Trophoblast cell (in vitro differentiated cells and primary cell): Measurements from ENCODE around the gene GJD2.
A peak's percentile ranks its signal among the peaks of the same experiment; 100 is the strongest.

Experiments
- DNase-seq, 2 donors: peaks; one replicate each; pipeline ENCODE4 v3.0.0-alpha.2; 2016
- H2AFZ ChIP-seq: 2 replicates; pipeline ENCODE4 v1.6.1; 2013; ENCODE audit warnings: low read length, moderate library complexity, mild to moderate bottlenecking; ENCODE audit not compliant: insufficient read depth, poor library complexity
- H2AK5ac ChIP-seq: 2 replicates; pipeline ENCODE4 v1.6.1; 2013; ENCODE audit warnings: mild to moderate bottlenecking, low read length
- H2BK120ac ChIP-seq: 2 replicates; pipeline ENCODE4 v1.6.1; 2013; ENCODE audit warnings: low read length, mild to moderate bottlenecking, moderate library complexity; ENCODE audit not compliant: insufficient read depth, poor library complexity
- H2BK12ac ChIP-seq: 2 replicates; pipeline ENCODE4 v1.6.1; 2013; ENCODE audit warnings: mild to moderate bottlenecking, low read length, moderate library complexity
- H2BK5ac ChIP-seq: 2 replicates; pipeline ENCODE4 v1.6.1; 2013; ENCODE audit warnings: low read length, low read depth, moderate library complexity, mild to moderate bottlenecking; ENCODE audit not compliant: poor library complexity
- H3K14ac ChIP-seq: 2 replicates; pipeline ENCODE4 v1.6.1; 2013; ENCODE audit warnings: mild to moderate bottlenecking, low read length
- H3K18ac ChIP-seq: 2 replicates; pipeline ENCODE4 v1.6.1; 2013; ENCODE audit warnings: mild to moderate bottlenecking, low read length
- H3K23ac ChIP-seq: 2 replicates; pipeline ENCODE4 v1.6.1; 2013; ENCODE audit warnings: low read length
- H3K27ac ChIP-seq: 2 replicates; pipeline ENCODE4 v1.5.1; 2013; ENCODE audit warnings: low read depth, mild to moderate bottlenecking, inconsistent platforms, low read length, moderate library complexity
- H3K27me3 ChIP-seq: 2 replicates; pipeline ENCODE4 v1.6.1; 2013; ENCODE audit warnings: inconsistent platforms, mild to moderate bottlenecking, low read length, moderate library complexity; ENCODE audit not compliant: insufficient read depth
- H3K36me3 ChIP-seq, 2 experiments: 1 replicate in 1 of 2; 2 replicates in 1 of 2; pipeline ENCODE4 v1.6.1; 2013; ENCODE audit warnings: low read length in 2 of 2, mild to moderate bottlenecking in 2 of 2, moderate library complexity in 1 of 2; ENCODE audit not compliant: insufficient read depth in 2 of 2, control insufficient read depth in 1 of 2
- H3K4ac ChIP-seq: 2 replicates; pipeline ENCODE4 v1.6.1; 2013; ENCODE audit warnings: low read depth, mild to moderate bottlenecking, low read length, moderate library complexity
- H3K4me1 ChIP-seq, 2 experiments: 1 replicate in 1 of 2; 2 replicates in 1 of 2; pipeline ENCODE4 v1.6.1; 2013; ENCODE audit warnings: low read length in 2 of 2, mild to moderate bottlenecking in 2 of 2, moderate library complexity in 1 of 2; ENCODE audit not compliant: insufficient read depth in 2 of 2, control insufficient read depth in 1 of 2
- H3K4me2 ChIP-seq: 2 replicates; pipeline ENCODE4 v1.6.1; 2013; ENCODE audit warnings: inconsistent platforms, mild to moderate bottlenecking, low read length, moderate library complexity
- H3K4me3 ChIP-seq: 2 replicates; pipeline ENCODE4 v1.5.1; 2013; ENCODE audit warnings: mild to moderate bottlenecking, low read depth, low read length, inconsistent platforms
- H3K79me1 ChIP-seq: one replicate; pipeline ENCODE4 v1.6.1; 2013; ENCODE audit warnings: low read length
- H3K79me2 ChIP-seq: 2 replicates; pipeline ENCODE4 v1.6.1; 2013; ENCODE audit warnings: low read length, mild to moderate bottlenecking; ENCODE audit not compliant: control insufficient read depth, insufficient read depth, poor library complexity
- H3K9ac ChIP-seq: 2 replicates; pipeline ENCODE4 v1.6.1; 2013; ENCODE audit warnings: mild to moderate bottlenecking, low read length
- H3K9me3 ChIP-seq: 2 replicates; pipeline ENCODE4 v1.6.1; 2013; ENCODE audit warnings: low read depth, mild to moderate bottlenecking, control low read depth, inconsistent platforms, low read length; ENCODE audit not compliant: insufficient read depth
- H4K12ac ChIP-seq: 2 replicates; pipeline ENCODE4 v1.6.1; 2013; ENCODE audit warnings: low read depth, mild to moderate bottlenecking, low read length, moderate library complexity
- H4K8ac ChIP-seq: 2 replicates; pipeline ENCODE4 v1.6.1; 2013; ENCODE audit warnings: low read depth, mild to moderate bottlenecking, low read length, moderate library complexity
- H4K91ac ChIP-seq: one replicate; pipeline ENCODE4 v1.6.1; 2013; ENCODE audit warnings: low read depth, mild to moderate bottlenecking, low read length, moderate library complexity
- WGBS: extraction: QIAGEN DNeasy Blood & Tissue Kit; methylation state at CpG from one replicate; pipeline ENCODE4 v1.1.7; 2013; ENCODE audit warnings: missing lambda C conversion rate; ENCODE audit not compliant: insufficient read length, insufficient coverage; ENCODE audit errors: extremely low coverage; 5-methylcytosine and 5-hydroxymethylcytosine counted together

The GJD2 gene

GRCh38 chr15:34783431-34783830 lies 28.6 kb upstream of the GJD2 start:
- Histone ChIP-seq H3K4me2 (no peak overlapping the region), H3K27me3 (no peaks in the 10 kb centered on the region), H3K79me1 (no peaks in the 10 kb centered on the region), H3K36me3 (no peaks in the 10 kb centered on the region), H3K14ac (no peak overlapping the region), H3K4me1 (peaks cover 0 to 4% of the 10 kb centered on the region in 2 experiments), H2AK5ac (no peak overlapping the region), H3K4me3 (no peak overlapping the region), H2BK12ac (no peak overlapping the region), H3K4ac (no peak overlapping the region), H3K23ac (no peak overlapping the region), H2BK5ac (no peak overlapping the region), H3K18ac (no peak overlapping the region), H4K91ac (no peak overlapping the region), H4K12ac (no peak overlapping the region), H3K9me3 (no peaks in the 10 kb centered on the region), H3K9ac (no peak overlapping the region), H4K8ac (no peak overlapping the region), H2AFZ (no peak overlapping the region), H3K27ac (no peak overlapping the region), H3K79me2 (no peaks in the 10 kb centered on the region), H2BK120ac (no peak overlapping the region)
- peak in 1 of 2 donors; percentile 23 for DNase-seq
- no CpG with 5 or more reads among the region's 2 CpGs for WGBS

- H3K36me3 ChIP-seq, result no peaks in the 10 kb centered on the region
- H3K27me3 ChIP-seq, result no peaks in the 10 kb centered on the region
- H2BK12ac ChIP-seq, result no peak overlapping the region
- peaks cover 0 to 4% of the 10 kb centered on the region in 2 experiments for H3K4me1 ChIP-seq
- no peak overlapping the region for H3K9ac ChIP-seq
- H2AK5ac ChIP-seq, result no peak overlapping the region
- H3K79me1 ChIP-seq, result no peaks in the 10 kb centered on the region
- no peak overlapping the region for H2BK120ac ChIP-seq
- no peak overlapping the region for H3K23ac ChIP-seq
- H3K79me2 ChIP-seq, result no peaks in the 10 kb centered on the region
- no peak overlapping the region for H2BK5ac ChIP-seq
- no peak overlapping the region for H4K12ac ChIP-seq
- no peak overlapping the region for H3K4me3 ChIP-seq
- no peaks in the 10 kb centered on the region for H3K9me3 ChIP-seq
- H2AFZ ChIP-seq, result no peak overlapping the region
- no peak overlapping the region for H3K14ac ChIP-seq
- no peak overlapping the region for H3K4me2 ChIP-seq
- no peak overlapping the region for H3K4ac ChIP-seq
- no peak overlapping the region for H4K8ac ChIP-seq
- peak in 1 of 2 donors; percentile 56 for DNase-seq
- WGBS, result no CpG with 5 or more reads among the region's 3 CpGs
- no peak overlapping the region for H3K18ac ChIP-seq
- no peak overlapping the region for H3K27ac ChIP-seq
- no peak overlapping the region for H4K91ac ChIP-seq
These were observed 28.1 kb upstream of the GJD2 start for GRCh38 chr15:34782901-34783300.

- no peak overlapping the region for H3K4me3 ChIP-seq
- no peak overlapping the region for H2BK5ac ChIP-seq
- no peak overlapping the region for H3K23ac ChIP-seq
- no peaks in the 10 kb centered on the region for H3K36me3 ChIP-seq
- no CpG with 5 or more reads among the region's 2 CpGs for WGBS
- no peak overlapping the region for H4K91ac ChIP-seq
- H2AFZ ChIP-seq, result no peak overlapping the region
- H3K14ac ChIP-seq, result no peak overlapping the region
- H3K4me2 ChIP-seq, result no peak overlapping the region
- H3K18ac ChIP-seq, result no peak overlapping the region
- H3K27ac ChIP-seq, result no peak overlapping the region
- no peak overlapping the region for H2BK120ac ChIP-seq
- H3K9ac ChIP-seq, result no peak overlapping the region
- no peak overlapping the region for H4K8ac ChIP-seq
- no peak overlapping the region for H3K4ac ChIP-seq
- H4K12ac ChIP-seq, result no peak overlapping the region
- no peaks in the 10 kb centered on the region for H3K27me3 ChIP-seq
- no peak for DNase-seq
- no peak overlapping the region for H2BK12ac ChIP-seq
- no peaks in the 10 kb centered on the region for H3K9me3 ChIP-seq
- no peak overlapping the region for H2AK5ac ChIP-seq
- no peaks in the 10 kb centered on the region for H3K4me1 ChIP-seq
- no peaks in the 10 kb centered on the region for H3K79me2 ChIP-seq
- H3K79me1 ChIP-seq, result no peaks in the 10 kb centered on the region
These were observed 25.9 kb upstream of the GJD2 start for GRCh38 chr15:34780725-34781124.

- Histone ChIP-seq H3K14ac (no peak overlapping the region), H3K4me2 (no peak overlapping the region), H3K4me1 (no peaks in the 10 kb centered on the region), H4K91ac (no peak overlapping the region), H3K4ac (no peak overlapping the region), H3K79me2 (no peaks in the 10 kb centered on the region), H2AFZ (no peak overlapping the region), H2AK5ac (no peak overlapping the region), H3K79me1 (no peaks in the 10 kb centered on the region), H4K8ac (no peak overlapping the region), H4K12ac (no peak overlapping the region), H3K27me3 (no peaks in the 10 kb centered on the region), H2BK12ac (no peak overlapping the region), H3K27ac (no peak overlapping the region), H3K18ac (no peak overlapping the region), H3K9me3 (no peaks in the 10 kb centered on the region), H3K36me3 (no peaks in the 10 kb centered on the region), H2BK120ac (no peak overlapping the region), H3K9ac (no peak overlapping the region), H3K23ac (no peak overlapping the region), H2BK5ac (no peak overlapping the region), H3K4me3 (no peak overlapping the region)
- WGBS, result no CpG with 5 or more reads among the region's 2 CpGs
- DNase-seq, result no peak
These were observed 21.9 kb upstream of the GJD2 start for GRCh38 chr15:34776606-34777105.
